K562 (cell line): Measurements from ENCODE around the gene MRPL16. TPM values are rescaled to one million over a fixed set of nuclear protein-coding genes. Genes with fewer than 3 reads are reported as not detected.
A peak's percentile ranks its signal among the peaks of the same experiment; 100 is the strongest.

Source experiments
- ARID4B ChIP-seq: sonication (generic); formaldehyde crosslinking; IDR thresholded peaks from 2 replicates; pipeline ENCODE4 v1.8.0; 2022; ENCODE audit warnings: mild to moderate bottlenecking, missing genetic modification reagents
- BRD4 ChIP-seq: fragments of 200-600 bp; sonication (generic); IDR thresholded peaks from 2 replicates; pipeline ENCODE4 v1.6.1; 2017; ENCODE audit warnings: inconsistent platforms
- CBFA2T3 ChIP-seq: fragments of 450-650 bp; IDR thresholded peaks from 2 replicates; pipeline ENCODE4 v1.6.1; 2017
- CEBPB ChIP-seq: fragments of 450-650 bp; IDR thresholded peaks from 2 replicates; pipeline ENCODE4 v1.6.1; 2016; ENCODE audit warnings: missing genetic modification characterization, missing compliant biosample characterization
- DIDO1 ChIP-seq: fragments of 450-650 bp; IDR thresholded peaks from 2 replicates; pipeline ENCODE4 v1.6.1; 2016; ENCODE audit warnings: low read depth, missing biosample characterization, missing genetic modification characterization
- MAZ ChIP-seq, 2 experiments: fragments of 450-650 bp in 1 of 2; sonication (generic) in 1 of 2; formaldehyde crosslinking; IDR thresholded peaks in 1 of 2; conservative IDR thresholded peaks in 1 of 2; 2 replicates each; pipeline versions ENCODE4 v1.4.0 to v1.5.0; 2020; ENCODE audit warnings: mild to moderate bottlenecking in 1 of 2, missing genetic modification reagents in 1 of 2
- OTX1 ChIP-seq: fragments of 450-650 bp; formaldehyde crosslinking; IDR thresholded peaks from 2 replicates; pipeline ENCODE4 v1.4.0; 2022; ENCODE audit warnings: mild to moderate bottlenecking
- SOX6 ChIP-seq: fragments of 450-650 bp; IDR thresholded peaks from 2 replicates; pipeline ENCODE4 v1.6.1; 2014; ENCODE audit warnings: mild to moderate bottlenecking
- ZEB2 ChIP-seq: fragments of 450-650 bp; IDR thresholded peaks from 2 replicates; pipeline ENCODE4 v1.6.1; 2016
- ZNF766 ChIP-seq: fragments of 200-800 bp; sonication (Bioruptor generic); conservative IDR thresholded peaks from 2 replicates; pipeline ENCODE4 v1.6.1; 2016; ENCODE audit warnings: missing genetic modification characterization, missing compliant biosample characterization
- polyA plus RNA-seq, 8 experiments: library from polyadenylated mRNA; depleted of rRNA in 4 of 8; stranded (reverse) in 5 of 8; unstranded in 3 of 8; fragments of >200 nt; fragmentation: Nextera tagmentation in 2 of 8; fragmentation: Illumina TruSeq in 1 of 8; extraction: Ambion mirVana in 2 of 8; extraction: Trizol in 1 of 8; gene quantifications; 2 replicates each; pipeline versions ENCODE4 v1.2.1 to v1.2.3, GENCODE V29; 2011 to 2014; ENCODE audit warnings: inconsistent platforms in 1 of 8, missing spikeins in 1 of 8
- total RNA-seq, 7 experiments: library from RNA; depleted of rRNA in 6 of 7; stranded (reverse); fragments of >200 nt in 6 of 7; fragmentation: Illumina TruSeq in 2 of 7; extraction: Trizol in 2 of 7; gene quantifications; 2 replicates each; pipeline versions ENCODE4 v1.2.1 to v1.2.3, GENCODE V29; 2011 to 2021; ENCODE audit warnings: low replicate concordance in 1 of 7
- TF ChIP-seq, protein P1 (sequence below): fragments of 250-450 bp; sonication (Bioruptor Pico); IDR thresholded peaks from 2 replicates; pipeline ENCODE4 v1.4.0; 2020
- TF ChIP-seq, protein P2 (sequence below): fragments of 200-800 bp; sonication (Bioruptor generic); IDR thresholded peaks from 2 replicates; pipeline ENCODE4 v1.6.1; 2017; ENCODE audit warnings: missing genetic modification characterization, missing compliant biosample characterization
- TF ChIP-seq, protein P3 (sequence below), 2 experiments: fragments of 450-650 bp; formaldehyde crosslinking in 1 of 2; IDR thresholded peaks; 2 replicates each; pipeline versions ENCODE4 v1.4.0 to v1.6.1; 2014 to 2020; ENCODE audit warnings: mild to moderate bottlenecking in 2 of 2, borderline replicate concordance in 1 of 2, low read depth in 1 of 2

The MRPL16 gene
- total and polyA plus RNA-seq, 9 of the 15 experiments (the other 6 are each of a cell fraction or from before 2014, with no cell fraction given) = 63.3 to 209 (median 157) TPM

GRCh38 chr11:59767225-59767611, 43.4 kb downstream of the MRPL16 start (continued):
- 0 out of 2 replicates have a peak, but pooled peaks have one; percentile 3 for TF ChIP-seq ZEB2
- TF ChIP-seq MAZ (CRISPR knock-in tag; conservative IDR thresholded peaks at IDR 0.05 in 1 of 2, IDR thresholded peaks at IDR 0.05 in 1 of 2) = 0 out of 4 replicates have a peak, but pooled peaks of 1 of the 2 experiments have one; percentile 37
- TF ChIP-seq, protein P1, sequence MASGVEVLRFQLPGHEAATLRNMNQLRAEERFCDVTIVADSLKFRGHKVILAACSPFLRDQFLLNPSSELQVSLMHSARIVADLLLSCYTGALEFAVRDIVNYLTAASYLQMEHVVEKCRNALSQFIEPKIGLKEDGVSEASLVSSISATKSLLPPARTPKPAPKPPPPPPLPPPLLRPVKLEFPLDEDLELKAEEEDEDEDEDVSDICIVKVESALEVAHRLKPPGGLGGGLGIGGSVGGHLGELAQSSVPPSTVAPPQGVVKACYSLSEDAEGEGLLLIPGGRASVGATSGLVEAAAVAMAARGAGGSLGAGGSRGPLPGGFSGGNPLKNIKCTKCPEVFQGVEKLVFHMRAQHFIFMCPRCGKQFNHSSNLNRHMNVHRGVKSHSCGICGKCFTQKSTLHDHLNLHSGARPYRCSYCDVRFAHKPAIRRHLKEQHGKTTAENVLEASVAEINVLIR (CRISPR knock-in tag) = no peak
- 0 out of 2 replicates have a peak, but pooled peaks have one; percentile 39 for TF ChIP-seq CEBPB (tag)
- peak; percentile 74 for TF ChIP-seq CBFA2T3
- no peak for TF ChIP-seq OTX1
- TF ChIP-seq BRD4 = no peak
- TF ChIP-seq, protein P2, sequence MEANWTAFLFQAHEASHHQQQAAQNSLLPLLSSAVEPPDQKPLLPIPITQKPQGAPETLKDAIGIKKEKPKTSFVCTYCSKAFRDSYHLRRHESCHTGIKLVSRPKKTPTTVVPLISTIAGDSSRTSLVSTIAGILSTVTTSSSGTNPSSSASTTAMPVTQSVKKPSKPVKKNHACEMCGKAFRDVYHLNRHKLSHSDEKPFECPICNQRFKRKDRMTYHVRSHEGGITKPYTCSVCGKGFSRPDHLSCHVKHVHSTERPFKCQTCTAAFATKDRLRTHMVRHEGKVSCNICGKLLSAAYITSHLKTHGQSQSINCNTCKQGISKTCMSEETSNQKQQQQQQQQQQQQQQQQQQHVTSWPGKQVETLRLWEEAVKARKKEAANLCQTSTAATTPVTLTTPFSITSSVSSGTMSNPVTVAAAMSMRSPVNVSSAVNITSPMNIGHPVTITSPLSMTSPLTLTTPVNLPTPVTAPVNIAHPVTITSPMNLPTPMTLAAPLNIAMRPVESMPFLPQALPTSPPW = peak; percentile 57
- TF ChIP-seq DIDO1 (tag) = no peak
- TF ChIP-seq, protein P3, sequence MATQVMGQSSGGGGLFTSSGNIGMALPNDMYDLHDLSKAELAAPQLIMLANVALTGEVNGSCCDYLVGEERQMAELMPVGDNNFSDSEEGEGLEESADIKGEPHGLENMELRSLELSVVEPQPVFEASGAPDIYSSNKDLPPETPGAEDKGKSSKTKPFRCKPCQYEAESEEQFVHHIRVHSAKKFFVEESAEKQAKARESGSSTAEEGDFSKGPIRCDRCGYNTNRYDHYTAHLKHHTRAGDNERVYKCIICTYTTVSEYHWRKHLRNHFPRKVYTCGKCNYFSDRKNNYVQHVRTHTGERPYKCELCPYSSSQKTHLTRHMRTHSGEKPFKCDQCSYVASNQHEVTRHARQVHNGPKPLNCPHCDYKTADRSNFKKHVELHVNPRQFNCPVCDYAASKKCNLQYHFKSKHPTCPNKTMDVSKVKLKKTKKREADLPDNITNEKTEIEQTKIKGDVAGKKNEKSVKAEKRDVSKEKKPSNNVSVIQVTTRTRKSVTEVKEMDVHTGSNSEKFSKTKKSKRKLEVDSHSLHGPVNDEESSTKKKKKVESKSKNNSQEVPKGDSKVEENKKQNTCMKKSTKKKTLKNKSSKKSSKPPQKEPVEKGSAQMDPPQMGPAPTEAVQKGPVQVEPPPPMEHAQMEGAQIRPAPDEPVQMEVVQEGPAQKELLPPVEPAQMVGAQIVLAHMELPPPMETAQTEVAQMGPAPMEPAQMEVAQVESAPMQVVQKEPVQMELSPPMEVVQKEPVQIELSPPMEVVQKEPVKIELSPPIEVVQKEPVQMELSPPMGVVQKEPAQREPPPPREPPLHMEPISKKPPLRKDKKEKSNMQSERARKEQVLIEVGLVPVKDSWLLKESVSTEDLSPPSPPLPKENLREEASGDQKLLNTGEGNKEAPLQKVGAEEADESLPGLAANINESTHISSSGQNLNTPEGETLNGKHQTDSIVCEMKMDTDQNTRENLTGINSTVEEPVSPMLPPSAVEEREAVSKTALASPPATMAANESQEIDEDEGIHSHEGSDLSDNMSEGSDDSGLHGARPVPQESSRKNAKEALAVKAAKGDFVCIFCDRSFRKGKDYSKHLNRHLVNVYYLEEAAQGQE (IDR thresholded peaks at IDR 0.05; ENCODE audit: borderline replicate concordance) = peak; percentile 41
- TF ChIP-seq, protein P3 (CRISPR knock-in tag; IDR thresholded peaks at IDR 0.05; ENCODE audit: low read depth) = peak; percentile 70; the same call in 1 of the 2 replicates
- 0 out of 2 replicates have a peak, but pooled peaks have one; percentile 16 for TF ChIP-seq ARID4B (CRISPR knock-in tag)
- peak; percentile 69; the same call in 1 of the 2 replicates for TF ChIP-seq SOX6
- 0 out of 2 replicates have a peak, but pooled peaks have one; percentile 16 for TF ChIP-seq ZNF766 (CRISPR knock-in tag)
